ENCODE results near the gene MRPS15. TPM values are rescaled to one million over a fixed set of nuclear protein-coding genes. Genes with fewer than 3 reads are reported as not detected.

The MRPS15 gene
- total RNA-seq: 174 and 219 TPM in 2 replicates

GRCh38 chr1:36463803-36464604 is at the start of gene MRPS15:
MRPS15 (minus strand) TSS chr1:36464384; CDS start chr1:36464275, 109 bp downstream.

GRCh38 chr1:36482724-36483388 is 18.7 kb upstream of the MRPS15 start, which contains the start of gene CSF3R:
CSF3R (minus strand) TSS chr1:36482913; CDS start chr1:36479496, 3,417 bp downstream.

GRCh38 chr1:36450270-36450918 is 13.8 kb downstream of the MRPS15 start, which contains the start of gene OSCP1:
OSCP1 (minus strand) TSS chr1:36450451; CDS start chr1:36450369, 82 bp downstream.

Other genes with a start within 250 kb of the MRPS15 start
- gene THRAP3, start 239.9 kb downstream of the MRPS15 start, total RNA-seq: 72.9 and 81.9 TPM in 2 replicates
- 1.9 and 3.1 TPM in 2 replicates for gene SH3D21, start 158.0 kb downstream of the MRPS15 start, total RNA-seq
- 20.1 and 36.5 TPM in 2 replicates for gene EVA1B, start 140.7 kb downstream of the MRPS15 start, total RNA-seq
- 11.8 and 12.9 TPM in 2 replicates for gene STK40, start 78.5 kb downstream of the MRPS15 start, total RNA-seq
- 28.5 and 36.3 TPM in 2 replicates for gene LSM10, start 66.5 kb downstream of the MRPS15 start, total RNA-seq
- gene OSCP1, start 13.9 kb downstream of the MRPS15 start, total RNA-seq: 2.2 and 9.2 TPM in 2 replicates
- gene CSF3R, start 18.5 kb upstream of the MRPS15 start, total RNA-seq: not detected in 2 replicates

Measured in hair follicular keratinocyte (primary cell).